HepG2 (cell line): ENCODE measurements around the gene TMPRSS7. TPM values are rescaled to one million over a fixed set of nuclear protein-coding genes. Genes with fewer than 3 reads are reported as not detected.

Experiments used
- ATAC-seq: fragments of 200-7000 bp; cut with Tn5 transposase; 3 replicates; pipeline ENCODE4 v1.9.1; 2020; ENCODE audit warnings: mild to moderate bottlenecking, moderate library complexity
- BruUV-seq: library from RNA; stranded (reverse); fragments of 400-500 nt; replicated peaks from 2 replicates; lab custom pipeline; 2021; lab: Mats Ljungman, UMichigan
- CTCF ChIA-PET: fragments of 300-600 bp; formaldehyde crosslinking; extraction: SDS; loops from one replicate; lab custom pipeline; 2021; ENCODE audit warnings: low total read pairs, inconsistent platforms, low intra/inter-chr PET ratio; lab: Yijun Ruan, JAX
- POLR2A ChIA-PET: fragments of 350-600 bp; sonication (Branson Sonifier 250); formaldehyde crosslinking; loops from one replicate; lab custom pipeline; 2020; ENCODE audit warnings: antibody characterized with exemption, inconsistent platforms; lab: Yijun Ruan, JAX
- DNase-seq: peaks from one replicate; pipeline ENCODE4 v3.0.0-alpha.2; 2015; ENCODE audit warnings: low spot score
- FAIRE-seq: peaks from 3 replicates; lab custom pipeline; 2011; peaks lifted over from hg19 to GRCh38; lab: Jason Lieb, UNC
- H2AFZ ChIP-seq: one replicate; pipeline ENCODE4 v1.6.1; 2011; ENCODE audit warnings: low read length, inconsistent platforms
- H3K27ac ChIP-seq: fragments of 300-600 bp; 3 replicates; pipeline ENCODE4 v1.8.0; 2011; ENCODE audit warnings: mixed run types, mild to moderate bottlenecking, mixed read lengths, low read length, inconsistent platforms; ENCODE audit not compliant: insufficient read depth; ENCODE audit errors: extremely low read length
- H3K27me3 ChIP-seq, 2 experiments: fragments of 200-600 bp in 1 of 2; 2 replicates in 1 of 2; 3 replicates in 1 of 2; pipeline versions ENCODE4 v1.6.0 to v1.8.0; 2011; ENCODE audit warnings: low read length in 2 of 2, mild to moderate bottlenecking in 2 of 2, moderate library complexity in 2 of 2, inconsistent platforms in 1 of 2; ENCODE audit not compliant: insufficient read depth in 2 of 2, control insufficient read depth in 1 of 2
- H3K36me3 ChIP-seq, 2 experiments: fragments of 200-600 bp in 1 of 2; replicated peaks in 1 of 2; 2 replicates in 1 of 2; 3 replicates in 1 of 2; pipeline versions ENCODE4 v1.5.1 to v1.8.0; 2011; ENCODE audit warnings: low read length in 2 of 2, inconsistent platforms in 1 of 2; ENCODE audit not compliant: insufficient read depth in 2 of 2, control insufficient read depth in 1 of 2
- H3K4me1 ChIP-seq: 2 replicates; pipeline ENCODE4 v1.5.1; 2012; ENCODE audit warnings: low read length, inconsistent platforms; ENCODE audit not compliant: insufficient read depth
- H3K4me2 ChIP-seq: 2 replicates; pipeline ENCODE4 v1.6.0; 2011; ENCODE audit warnings: low read depth, low read length, inconsistent platforms
- H3K4me3 ChIP-seq, 3 experiments: fragments of 200-600 bp in 1 of 3; sonication (generic), shearing (Covaris generic) in 1 of 3; replicated peaks in 1 of 3; 2 replicates each; pipeline ENCODE4 v1.5.1; 2011 to 2016; ENCODE audit warnings: low read length in 3 of 3, inconsistent platforms in 2 of 3, low read depth in 2 of 3, mild to moderate bottlenecking in 2 of 3, control low read depth in 1 of 3, mixed read lengths in 1 of 3; ENCODE audit not compliant: insufficient read depth in 1 of 3
- H3K79me2 ChIP-seq: one replicate; pipeline ENCODE4 v1.6.1; 2011; ENCODE audit warnings: low read length, inconsistent platforms; ENCODE audit not compliant: insufficient read depth
- H3K9ac ChIP-seq: 2 replicates; pipeline ENCODE4 v1.6.0; 2011; ENCODE audit warnings: mild to moderate bottlenecking, low read depth, low read length, inconsistent platforms; ENCODE audit not compliant: insufficient read depth
- H3K9me3 ChIP-seq: 2 replicates; pipeline ENCODE4 v1.5.1; 2012; ENCODE audit warnings: mild to moderate bottlenecking, low read length
- H4K20me1 ChIP-seq: 2 replicates; pipeline ENCODE4 v1.6.0; 2011; ENCODE audit warnings: inconsistent platforms, mild to moderate bottlenecking, low read length, moderate library complexity; ENCODE audit not compliant: insufficient read depth
- EP300 ChIP-seq, 3 experiments: sonication (generic) in 1 of 3; formaldehyde crosslinking in 1 of 3; IDR thresholded peaks; 2 replicates each; pipeline versions ENCODE4 v1.5.1 to v1.6.1; 2011 to 2020; ENCODE audit warnings: low read depth in 2 of 3, low read length in 2 of 3, borderline replicate concordance in 1 of 3, improper control_type of control experiment in 1 of 3, mild to moderate bottlenecking in 1 of 3, missing genetic modification reagents in 1 of 3, moderate library complexity in 1 of 3
- EZH2 ChIP-seq: conservative IDR thresholded peaks from 2 replicates; pipeline ENCODE4 v1.6.1; 2012; ENCODE audit warnings: mild to moderate bottlenecking, low read depth, low read length, moderate library complexity
- GABPA ChIP-seq, 2 experiments: IDR thresholded peaks; 2 replicates each; pipeline ENCODE4 v1.6.1; 2011 to 2016; ENCODE audit warnings: low read depth in 2 of 2, low read length in 1 of 2, missing biosample characterization in 1 of 2, missing genetic modification characterization in 1 of 2
- GLI4 ChIP-seq: sonication (generic); formaldehyde crosslinking; IDR thresholded peaks from 2 replicates; pipeline ENCODE4 v1.5.1; 2020; ENCODE audit warnings: missing genetic modification reagents, mild to moderate bottlenecking, moderate library complexity, borderline replicate concordance
- KDM4B ChIP-seq: sonication (generic); formaldehyde crosslinking; IDR thresholded peaks from 2 replicates; pipeline ENCODE4 v1.4.0; 2020; ENCODE audit warnings: missing genetic modification reagents
- MATR3 ChIP-seq: sonication (generic); formaldehyde crosslinking; IDR thresholded peaks from 2 replicates; pipeline ENCODE4 v1.4.0; 2020; ENCODE audit warnings: missing genetic modification reagents
- MEIS2 ChIP-seq: sonication (generic); formaldehyde crosslinking; IDR thresholded peaks from 2 replicates; pipeline ENCODE4 v1.9.0; 2021; ENCODE audit warnings: mild to moderate bottlenecking, missing genetic modification reagents
- SAP130 ChIP-seq: IDR thresholded peaks from 2 replicates; pipeline ENCODE4 v1.6.1; 2016; ENCODE audit warnings: low read depth
- SNAPC2 ChIP-seq: sonication (generic); formaldehyde crosslinking; IDR thresholded peaks from 2 replicates; pipeline ENCODE4 v1.8.1; 2022; ENCODE audit warnings: mild to moderate bottlenecking, missing genetic modification reagents
- SUZ12 ChIP-seq: fragments of 150-350 bp; IDR thresholded peaks from 2 replicates; pipeline ENCODE4 v1.6.1; 2014; ENCODE audit warnings: low read depth, low read length
- TOPORS ChIP-seq: sonication (generic); formaldehyde crosslinking; IDR thresholded peaks from 2 replicates; pipeline ENCODE4 v1.8.0; 2023; ENCODE audit warnings: mild to moderate bottlenecking, missing genetic modification reagents
- ZNF235 ChIP-seq: sonication (generic); formaldehyde crosslinking; IDR thresholded peaks from 2 replicates; pipeline ENCODE4 v1.8.1; 2023; ENCODE audit warnings: mild to moderate bottlenecking, missing genetic modification reagents, borderline replicate concordance
- ZNF703 ChIP-seq: sonication (generic); formaldehyde crosslinking; IDR thresholded peaks from 2 replicates; pipeline ENCODE4 v1.5.1; 2020; ENCODE audit warnings: missing genetic modification reagents, mild to moderate bottlenecking, moderate library complexity, borderline replicate concordance
- WGBS: methylation state at CpG from one replicate; pipeline ENCODE4 v1.1.6; 2017; ENCODE audit warnings: low lambda C conversion rate; 5-methylcytosine and 5-hydroxymethylcytosine counted together
- in situ Hi-C: cut with HindIII; loops from 2 replicates; pipeline ENCODE4 v1.10.0; 2017; ENCODE audit warnings: low pct_unique_long_range_greater_than_20kb; ENCODE audit not compliant: extremely low pct_ligation_motif_present
- intact Hi-C: fragments of 100-400 bp; cut with micrococcal nuclease; formaldehyde crosslinking; loops from one replicate; pipeline ENCODE4 v1.10.0; 2022; ENCODE audit not compliant: unreplicated experiment
- polyA plus RNA-seq, 8 experiments: library from polyadenylated mRNA; depleted of rRNA in 3 of 8; stranded (reverse) in 7 of 8; unstranded in 1 of 8; fragments of >200 nt; fragmentation: Illumina TruSeq in 4 of 8; extraction: Trizol in 4 of 8; gene quantifications; 2 replicates each; pipeline versions ENCODE4 v1.2.1 to v1.2.3, GENCODE V29; 2011 to 2016; ENCODE audit warnings: low read depth in 4 of 8, missing spikeins in 1 of 8, mixed read lengths in 1 of 8; ENCODE audit not compliant: insufficient read depth in 1 of 8
- total RNA-seq, 5 experiments: library from RNA; depleted of rRNA; stranded (reverse); fragments of >200 nt; fragmentation: Illumina TruSeq; extraction: Trizol; gene quantifications; 2 replicates each; pipeline ENCODE4 v1.2.3, GENCODE V29; 2016; ENCODE audit warnings: low read depth in 1 of 5
- TF ChIP-seq, protein P1 (sequence below): sonication (generic); formaldehyde crosslinking; IDR thresholded peaks from 2 replicates; pipeline ENCODE4 v1.4.0; 2020; ENCODE audit warnings: missing genetic modification reagents

Gene TMPRSS7
- total and polyA plus RNA-seq, 2 of the 13 experiments (the other 11 are each of a cell fraction or from before 2014, with no cell fraction given): not detected

- TF ChIP-seq ZNF235 (CRISPR knock-in tag) (no peak), GLI4 (no peak)
These were observed at the start of gene TMPRSS7 (continued) for GRCh38 chr3:112034436-112034835.

GRCh38 chr3:111986800-111987199, 47.7 kb upstream of the TMPRSS7 start:
- DNase-seq (no peak), ATAC-seq (no peak), FAIRE-seq (no peak)
- BruUV-seq: no TSS peak
- WGBS: 99% methylated on average over 3 of the region's 3 CpGs
- Histone ChIP-seq H3K4me2 (no peak overlapping the region), H3K4me3 (no peak overlapping the region), H4K20me1 (peaks cover 4% of the 10 kb centered on the region; the same call in 1 of the 2 replicates), H3K9ac (no peak overlapping the region), H2AFZ (no peak overlapping the region), H3K9me3 (no peaks in the 10 kb centered on the region), H3K4me1 (peaks cover 5% of the 10 kb centered on the region), H3K36me3 (peaks cover 6 to 33% of the 10 kb centered on the region in 2 experiments), H3K27me3 (no peaks in the 10 kb centered on the region), H3K27ac (no peak overlapping the region), H3K79me2 (peaks cover 13% of the 10 kb centered on the region)
- intact Hi-C loops: no loop called here
- ChIA-PET CTCF (no interaction called here), POLR2A (no interaction called here)
- TF ChIP-seq KDM4B (CRISPR knock-in tag) (no peak), TOPORS (CRISPR knock-in tag) (no peak), EZH2 (no peak), SNAPC2 (CRISPR knock-in tag) (no peak), MEIS2 (no peak), SAP130 (CRISPR knock-in tag) (no peak), SUZ12 (no peak), ZNF703 (CRISPR knock-in tag) (no peak), MATR3 (CRISPR knock-in tag) (no peak), GABPA (IDR thresholded peaks at IDR 0.05; ENCODE audit: low read depth, low read length) (no peak), GABPA (CRISPR knock-in tag; IDR thresholded peaks at IDR 0.05; ENCODE audit: low read depth) (no peak), EP300 (IDR thresholded peaks at IDR 0.05; ENCODE audit: low read depth in 2 of 2, low read length in 2 of 2) (no peak), EP300 (CRISPR knock-in tag; IDR thresholded peaks at IDR 0.05; ENCODE audit: borderline replicate concordance) (no peak)
- TF ChIP-seq, protein P1, sequence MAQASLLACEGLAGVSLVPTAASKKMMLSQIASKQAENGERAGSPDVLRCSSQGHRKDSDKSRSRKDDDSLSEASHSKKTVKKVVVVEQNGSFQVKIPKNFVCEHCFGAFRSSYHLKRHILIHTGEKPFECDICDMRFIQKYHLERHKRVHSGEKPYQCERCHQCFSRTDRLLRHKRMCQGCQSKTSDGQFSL (CRISPR knock-in tag): no peak
- in situ Hi-C loops: no loop called here
